NCI-H2227 treated with DMSO at 0.1 percent for 48 hours (cell line): ENCODE data around the gene IGFBP3.

ENCODE experiments used
- DNase-seq: peaks from one replicate; lab custom pipeline; 2025; lab: John Stamatoyannopoulos, UW

Gene IGFBP3

DNA sequence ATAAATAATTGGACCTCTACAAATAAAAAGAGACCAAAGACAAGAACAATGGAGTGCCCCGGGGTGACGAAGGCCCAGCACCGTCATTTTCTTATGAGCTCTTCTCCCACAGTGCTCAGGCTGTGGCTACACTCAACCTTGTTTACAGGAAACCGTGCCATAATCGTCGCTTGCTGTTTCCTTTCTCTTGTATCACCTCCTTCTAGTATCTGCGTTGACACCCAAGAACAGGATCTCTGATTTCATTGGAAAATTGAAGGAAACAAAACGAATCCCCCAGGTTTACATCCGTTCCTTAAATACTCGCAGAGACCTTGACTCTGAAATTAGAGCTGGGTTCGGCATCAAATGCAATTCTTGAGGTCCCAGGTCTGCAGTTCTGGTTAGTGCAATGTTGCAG is 1.7 kb upstream of the IGFBP3 start:
- DNase-seq, result no peak

DNA sequence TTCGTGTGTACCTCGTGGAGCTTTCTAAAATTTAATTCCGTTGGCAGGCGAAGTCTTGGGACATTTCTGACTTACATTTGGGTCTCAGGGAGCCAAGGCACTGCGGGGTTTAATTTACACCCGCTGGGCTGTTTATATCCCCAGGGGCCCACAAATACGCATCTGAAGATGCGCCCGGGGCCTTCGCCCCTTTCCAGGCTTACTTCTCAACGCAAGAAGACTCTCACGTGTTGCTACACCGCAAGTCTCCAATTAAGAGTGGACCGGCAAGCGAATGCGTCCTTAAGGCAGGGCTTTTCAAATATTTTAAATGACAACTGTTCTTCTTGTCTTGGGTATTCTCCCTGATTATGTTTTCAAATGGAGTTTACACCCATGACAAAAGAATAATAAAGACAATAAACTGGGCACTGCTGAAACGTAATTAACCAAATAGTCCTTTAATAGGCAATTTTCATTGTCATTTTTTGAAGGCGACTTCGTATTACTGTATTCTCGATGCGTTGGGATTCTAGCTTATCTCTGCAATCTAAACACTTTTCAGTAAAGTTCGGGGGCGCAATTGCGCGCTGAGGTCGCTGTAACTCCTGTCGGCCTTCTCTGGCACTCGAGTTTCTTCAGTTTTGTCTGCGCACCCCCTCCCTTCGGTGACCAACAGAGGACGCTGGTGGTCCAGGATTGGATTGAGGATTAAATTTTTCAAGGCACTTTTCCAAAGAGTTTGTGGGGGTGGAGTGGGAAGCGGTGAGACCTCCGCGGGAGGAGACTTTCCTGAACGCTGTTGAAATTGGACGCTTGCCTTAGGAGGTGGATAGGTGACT is 837 bp upstream of the IGFBP3 start:
- DNase-seq, result no peak

DNA sequence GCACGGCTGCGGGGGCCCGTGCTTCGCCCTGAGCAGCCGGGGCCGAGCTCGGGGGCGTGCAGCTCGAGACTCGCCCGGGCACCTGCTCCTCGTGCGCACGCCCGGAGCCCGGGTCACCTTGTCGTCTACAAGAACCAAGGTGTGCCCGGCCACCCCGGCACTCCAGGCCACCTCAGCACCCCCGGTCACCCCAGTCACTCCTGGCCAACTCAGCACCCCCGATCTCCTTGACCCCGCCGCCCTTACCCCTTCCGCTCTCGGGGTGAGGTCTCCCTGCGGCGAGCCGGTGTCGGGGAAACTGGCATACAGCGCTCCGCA is 268 bp upstream of the IGFBP3 start:
- no peak for DNase-seq

DNA sequence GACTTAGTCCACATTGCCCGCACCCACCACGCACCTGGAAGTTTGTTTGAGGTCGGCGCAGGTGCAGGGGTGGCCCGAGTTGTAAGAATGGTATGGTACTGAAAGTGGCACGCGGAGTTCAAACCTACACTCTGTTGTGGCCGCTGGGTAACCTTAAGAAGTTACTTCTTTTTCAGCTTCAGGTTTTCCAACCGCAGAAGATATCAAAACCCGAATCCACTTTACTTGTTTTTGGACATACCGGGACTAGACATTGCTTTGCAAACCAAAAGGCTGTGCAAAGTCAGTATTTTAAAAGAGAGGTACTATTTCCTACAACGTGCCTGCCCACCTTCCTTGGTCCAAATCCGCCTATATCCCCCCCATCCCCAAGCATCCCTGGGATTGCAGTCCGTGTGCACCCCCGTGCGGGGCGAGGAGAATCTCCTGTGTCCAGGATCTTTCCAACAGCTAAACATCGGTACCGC is 1.0 kb downstream of the IGFBP3 start:
- no peak for DNase-seq

DNA sequence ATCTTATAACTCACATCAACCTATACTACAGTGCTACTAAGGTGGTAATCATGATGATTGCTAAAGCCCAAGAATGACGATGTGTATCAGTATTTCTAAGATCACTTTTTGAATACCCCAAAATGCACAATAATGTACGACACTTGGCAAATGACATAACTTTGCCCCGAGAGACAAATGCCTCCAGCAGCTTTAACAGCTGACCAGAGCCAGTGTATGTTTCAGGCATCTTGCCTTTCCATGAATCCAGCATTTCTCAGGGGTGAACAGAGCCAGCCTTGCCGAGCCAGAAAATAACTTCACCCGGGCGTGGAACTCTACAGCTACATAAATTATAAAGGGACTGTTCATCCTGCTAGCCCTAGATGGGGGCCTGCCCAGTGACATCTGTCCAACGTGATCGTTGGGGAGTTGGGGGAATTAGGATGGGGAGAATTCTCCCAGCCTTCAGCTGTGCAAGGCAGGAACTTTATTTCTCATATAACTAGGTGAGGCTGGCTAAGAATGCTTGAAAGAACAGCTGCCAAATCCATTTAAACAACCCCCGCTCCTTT is 1.8 kb downstream of the IGFBP3 start:
- DNase-seq, result no peak

DNA sequence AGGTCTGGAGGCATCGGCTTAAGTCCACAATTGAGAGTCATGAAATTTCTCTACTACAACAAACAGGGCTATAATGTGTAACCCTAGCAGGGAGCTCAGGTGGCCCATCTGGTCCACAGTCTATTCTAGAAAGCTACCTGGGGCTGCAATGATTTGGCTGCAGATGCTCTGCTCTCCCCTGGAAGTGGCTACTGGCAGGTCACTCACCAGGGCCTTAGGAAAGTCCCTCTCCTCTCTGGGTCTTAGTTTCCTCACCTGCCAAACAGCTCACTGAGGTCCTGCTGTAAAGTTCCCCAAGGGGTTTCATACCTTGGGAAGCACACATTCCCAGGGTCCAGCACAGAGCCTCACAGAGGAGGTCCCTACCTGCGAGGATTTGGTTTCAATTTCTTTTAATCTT is 2.5 kb downstream of the IGFBP3 start:
- DNase-seq, result no peak

- DNase-seq, result peak; percentile 16
Measured at GRCh38 chr7:45917658-45918057, 3.4 kb downstream of the IGFBP3 start.

- DNase-seq, result no peak
Measured at GRCh38 chr7:45917064-45917463, 4.0 kb downstream of the IGFBP3 start.

DNA sequence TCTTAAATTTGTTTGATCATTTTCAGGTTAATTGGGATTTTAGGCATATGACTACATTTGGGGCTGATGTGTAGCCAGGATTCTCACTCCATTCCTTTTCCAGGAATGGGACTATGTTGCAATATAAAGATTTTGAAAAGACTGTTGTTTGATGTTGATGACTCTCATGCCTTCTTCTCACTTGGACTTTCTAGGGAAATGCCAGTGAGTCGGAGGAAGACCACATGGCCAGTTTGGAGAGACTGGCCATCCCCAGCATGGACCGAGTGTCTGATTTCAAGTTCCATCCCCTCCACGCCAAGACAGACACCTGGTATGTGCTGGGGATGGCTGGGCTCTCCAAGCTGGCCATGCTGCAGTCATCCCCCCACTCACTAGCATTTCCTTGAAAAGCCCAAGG is 5.5 kb downstream of the IGFBP3 start:
- no peak for DNase-seq

DNA sequence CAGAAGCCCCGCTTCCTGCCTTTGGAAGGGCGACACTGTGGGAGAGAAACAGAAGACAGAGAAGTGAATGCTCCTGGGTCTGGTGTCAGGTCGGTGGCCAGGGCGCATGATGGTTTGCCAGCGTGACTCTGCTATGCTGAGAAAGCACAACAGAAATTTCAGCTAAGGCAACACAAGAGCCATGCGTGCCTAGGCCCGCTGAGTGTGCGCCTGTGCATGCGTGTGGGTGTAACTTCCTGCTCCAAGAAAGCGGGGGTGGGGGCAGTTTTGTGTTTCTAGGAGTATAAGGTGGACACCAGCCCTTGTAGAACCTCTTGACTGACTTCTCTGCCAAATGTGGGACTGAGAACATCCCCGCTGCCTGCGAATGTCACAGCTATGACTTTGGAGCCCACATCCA is 6.2 kb downstream of the IGFBP3 start:
- no peak for DNase-seq

DNA sequence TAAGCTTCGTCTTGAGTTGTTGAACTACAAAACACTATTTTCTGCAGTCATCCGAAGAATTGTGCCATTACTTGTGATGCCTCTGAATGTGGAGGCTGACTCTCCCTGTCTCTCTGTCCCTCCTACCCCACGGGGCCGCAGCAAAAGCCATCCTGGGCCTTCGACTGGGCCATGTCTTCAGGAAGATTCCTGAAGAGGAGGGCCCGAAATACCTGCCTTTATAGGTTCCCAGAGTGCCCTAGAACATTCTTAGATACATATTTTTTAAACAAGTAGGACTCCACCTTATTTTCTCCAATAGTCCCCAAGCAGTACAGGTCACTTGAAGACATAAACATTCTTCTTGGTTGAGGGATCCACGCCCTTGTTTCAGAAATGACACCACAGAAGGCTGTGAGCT is 8.1 kb downstream of the IGFBP3 start:
- DNase-seq, result no peak

DNA sequence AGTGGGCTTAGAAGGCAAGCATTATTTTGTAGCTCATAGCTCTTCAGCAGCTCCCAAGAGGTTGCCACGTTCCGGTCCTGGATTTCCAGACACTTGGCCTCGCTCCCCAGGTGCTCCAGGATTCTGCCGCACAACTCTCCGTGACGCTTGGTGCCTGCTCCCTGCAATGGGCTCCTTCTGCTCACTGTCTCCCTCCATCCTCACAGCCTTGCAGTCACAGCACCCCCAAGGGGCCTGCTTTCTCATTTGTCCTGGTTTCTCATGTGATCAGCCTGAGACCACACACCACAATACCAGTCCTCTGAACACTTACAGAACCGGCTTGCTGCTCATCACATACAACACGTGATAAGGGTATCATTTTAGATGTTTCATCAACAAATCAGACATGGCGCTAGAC is 9.8 kb downstream of the IGFBP3 start:
- DNase-seq, result no peak

DNA sequence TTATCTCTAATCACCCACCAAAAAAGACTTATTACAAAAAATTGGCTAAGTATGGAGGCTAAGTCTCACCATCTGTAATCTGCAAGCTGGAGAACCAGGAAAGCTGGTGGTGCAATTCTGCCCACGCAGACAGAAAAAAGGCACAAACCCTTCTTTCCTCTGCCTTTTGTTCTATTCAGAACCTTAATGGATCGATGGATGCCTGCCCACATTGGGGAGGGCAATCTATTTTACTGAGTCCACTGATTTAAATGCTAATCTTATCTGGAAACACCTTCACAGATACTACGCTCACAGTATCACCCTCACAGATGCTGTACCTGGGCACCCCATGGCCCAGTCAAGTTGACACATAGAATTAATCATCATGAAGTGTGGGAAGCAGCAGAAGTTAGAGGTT is 10.2 kb downstream of the IGFBP3 start:
- no peak for DNase-seq

DNA sequence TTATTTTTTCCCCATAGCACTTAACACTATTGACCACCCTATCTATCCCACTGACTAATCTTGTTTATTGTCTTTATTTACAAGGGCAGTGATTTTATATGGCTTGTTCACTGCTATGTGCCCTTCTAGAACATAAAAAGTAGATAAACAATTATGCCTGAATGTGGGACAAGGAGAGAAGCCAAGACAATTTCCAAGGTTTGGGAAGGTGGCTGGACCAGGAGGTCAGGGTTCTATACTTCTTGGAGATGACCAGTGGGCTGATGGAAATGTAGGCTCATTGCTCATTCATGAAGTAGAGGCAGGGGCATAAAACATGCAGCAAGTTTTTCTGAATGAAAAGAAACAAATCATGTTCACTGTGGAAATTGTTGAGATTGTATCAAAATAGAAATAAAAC is 11.5 kb downstream of the IGFBP3 start:
- no peak for DNase-seq

GRCh38 chr7:45902820-45903219 is 18.3 kb downstream of the IGFBP3 start:
- DNase-seq, result no peak

DNA sequence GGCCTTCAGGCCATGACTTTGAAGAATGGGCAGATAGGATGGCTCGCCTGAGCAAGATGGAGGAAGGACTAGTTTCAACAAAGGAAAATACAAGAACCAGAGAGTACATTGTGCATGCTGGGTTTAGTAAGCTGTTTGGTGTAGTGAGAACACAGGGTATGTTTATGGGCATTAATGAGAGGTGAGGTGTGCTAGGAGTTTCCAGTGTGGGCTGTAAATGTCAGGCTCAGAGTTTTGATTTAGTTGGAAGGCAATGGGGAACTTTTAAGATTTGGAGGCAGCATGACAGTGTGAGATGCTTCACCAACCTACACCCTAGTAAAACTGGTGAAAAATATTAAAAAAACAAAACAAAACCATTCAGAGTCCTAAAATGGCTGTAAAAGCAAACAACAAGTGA is 19.5 kb downstream of the IGFBP3 start:
- DNase-seq, result no peak

DNA sequence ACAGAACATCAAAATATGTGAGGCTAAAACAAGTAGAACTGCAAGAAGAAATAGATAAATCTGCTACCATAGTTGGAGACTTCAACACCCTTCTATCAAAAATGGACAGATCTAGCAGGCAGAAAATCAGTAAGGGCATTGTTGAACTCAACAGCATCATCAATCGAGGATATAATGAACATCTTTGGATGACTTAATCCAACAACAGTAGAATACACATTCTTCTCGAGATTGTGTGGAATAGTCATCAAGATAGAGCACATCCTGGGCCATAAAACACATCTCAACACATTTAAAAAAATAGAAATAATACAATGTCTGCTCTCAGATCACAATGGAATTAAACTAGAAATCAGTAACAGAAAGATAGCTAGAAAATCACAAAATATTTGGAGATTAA is 22.9 kb downstream of the IGFBP3 start:
- DNase-seq, result no peak

DNA sequence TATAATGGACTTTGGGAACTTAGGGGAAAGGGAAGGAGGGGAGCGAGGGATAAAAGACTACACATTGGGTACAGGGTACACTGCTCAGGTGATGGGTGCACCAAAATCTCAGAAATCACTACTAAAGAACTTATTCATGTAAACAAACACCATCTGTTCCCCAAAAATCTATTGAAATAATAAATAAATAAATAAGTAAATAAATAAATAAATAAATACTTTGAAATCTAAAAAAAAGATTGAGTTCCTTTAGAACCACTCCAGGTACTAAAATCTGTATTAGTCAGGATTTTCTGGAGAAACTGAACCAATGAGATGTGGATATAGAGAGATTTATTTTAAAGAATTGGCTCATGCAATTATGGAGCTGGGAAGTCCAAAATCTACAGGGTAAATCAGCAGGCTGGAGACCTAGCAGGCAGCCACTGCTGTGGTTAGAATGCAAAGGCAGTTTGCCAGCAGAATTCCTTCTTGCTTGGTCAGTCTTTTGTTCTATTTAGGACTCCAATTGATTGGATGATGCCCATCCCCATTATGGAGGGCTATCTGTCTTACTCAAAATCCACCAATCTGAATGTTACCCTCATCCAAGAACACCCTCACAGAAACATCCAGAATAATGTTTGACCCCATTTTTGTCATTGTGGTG is 23.9 kb downstream of the IGFBP3 start:
- DNase-seq, result no peak

GRCh38 chr7:45894665-45895062 is 26.4 kb downstream of the IGFBP3 start:
- no peak for DNase-seq

GRCh38 chr7:45893996-45894664 is 26.9 kb downstream of the IGFBP3 start:
- no peak for DNase-seq

- no peak for DNase-seq
Measured at GRCh38 chr7:45893374-45893995, 27.6 kb downstream of the IGFBP3 start.

GRCh38 chr7:45892407-45893035 is 28.6 kb downstream of the IGFBP3 start:
- no peak for DNase-seq
